NCI-H510A (cell line): ENCODE results near the gene ADAMTS15.

ENCODE experiments used
- DNase-seq: peaks from one replicate; lab custom pipeline; 2025; lab: John Stamatoyannopoulos, UW

Gene ADAMTS15

DNA sequence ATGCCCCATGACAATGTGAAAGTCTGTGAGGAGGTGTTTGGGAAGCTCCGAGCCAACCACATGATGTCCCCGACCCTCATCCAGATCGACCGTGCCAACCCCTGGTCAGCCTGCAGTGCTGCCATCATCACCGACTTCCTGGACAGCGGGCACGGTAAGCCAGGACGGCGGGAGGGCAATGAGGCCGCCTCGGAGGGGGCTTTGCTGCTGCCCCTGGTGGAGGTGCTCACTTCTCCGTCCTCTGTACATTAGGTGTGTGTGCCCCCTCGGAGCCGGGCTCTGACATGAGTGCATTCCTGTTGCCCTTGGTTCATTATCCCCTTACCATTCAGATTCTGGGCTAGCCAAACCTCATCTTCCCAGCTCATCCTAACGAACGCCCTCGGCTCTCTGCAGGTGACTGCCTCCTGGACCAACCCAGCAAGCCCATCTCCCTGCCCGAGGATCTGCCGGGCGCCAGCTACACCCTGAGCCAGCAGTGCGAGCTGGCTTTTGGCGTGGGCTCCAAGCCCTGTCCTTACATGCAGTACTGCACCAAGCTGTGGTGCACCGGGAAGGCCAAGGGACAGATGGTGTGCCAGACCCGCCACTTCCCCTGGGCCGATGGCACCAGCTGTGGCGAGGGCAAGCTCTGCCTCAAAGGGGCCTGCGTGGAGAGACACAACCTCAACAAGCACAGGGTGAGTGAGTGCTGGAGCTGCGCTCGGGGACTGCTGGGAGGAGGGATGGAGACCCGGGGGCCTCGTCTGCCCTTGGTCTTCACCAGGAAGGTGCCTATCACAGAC lies 13.8 kb downstream of the ADAMTS15 start:
- DNase-seq = no peak

- no peak for DNase-seq
Measured at GRCh38 chr11:130462931-130463330, 14.5 kb downstream of the ADAMTS15 start.

- DNase-seq = no peak
Measured at GRCh38 chr11:130464291-130464812, 15.9 kb downstream of the ADAMTS15 start.

DNA sequence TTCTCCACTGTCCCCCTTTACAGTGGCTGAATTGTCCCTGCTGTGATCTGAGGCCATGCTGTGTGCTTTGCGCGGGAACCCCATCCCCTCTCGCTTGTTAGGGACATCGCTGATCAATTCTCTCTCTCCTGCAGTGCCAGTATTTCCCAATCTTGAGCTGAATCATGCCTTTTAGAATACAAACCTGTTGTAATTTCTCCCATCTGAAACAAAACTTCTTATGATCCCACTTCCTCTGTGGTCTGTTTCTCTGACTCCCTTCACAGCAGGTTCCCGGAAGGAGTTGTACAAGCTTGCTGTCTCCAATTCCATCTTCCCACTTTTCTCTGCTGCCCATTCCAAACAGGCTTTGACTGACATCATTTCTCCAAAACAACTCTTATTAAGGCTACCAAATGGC lies 16.8 kb downstream of the ADAMTS15 start:
- no peak for DNase-seq

GRCh38 chr11:130467116-130467900 lies 18.9 kb downstream of the ADAMTS15 start:
- no peak for DNase-seq

DNA sequence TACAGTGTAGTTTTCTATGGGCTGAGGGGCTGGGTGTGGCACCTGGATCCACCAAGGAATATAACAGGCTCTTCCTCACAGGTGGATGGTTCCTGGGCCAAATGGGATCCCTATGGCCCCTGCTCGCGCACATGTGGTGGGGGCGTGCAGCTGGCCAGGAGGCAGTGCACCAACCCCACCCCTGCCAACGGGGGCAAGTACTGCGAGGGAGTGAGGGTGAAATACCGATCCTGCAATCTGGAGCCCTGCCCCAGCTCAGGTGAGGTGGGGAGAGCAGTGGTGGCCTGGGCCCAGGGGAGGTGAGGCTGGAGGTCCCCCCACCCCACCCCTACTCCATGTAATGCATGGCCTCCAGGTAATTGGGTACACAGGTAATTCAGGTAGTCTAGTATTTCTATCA lies 20.7 kb downstream of the ADAMTS15 start:
- DNase-seq = no peak

DNA sequence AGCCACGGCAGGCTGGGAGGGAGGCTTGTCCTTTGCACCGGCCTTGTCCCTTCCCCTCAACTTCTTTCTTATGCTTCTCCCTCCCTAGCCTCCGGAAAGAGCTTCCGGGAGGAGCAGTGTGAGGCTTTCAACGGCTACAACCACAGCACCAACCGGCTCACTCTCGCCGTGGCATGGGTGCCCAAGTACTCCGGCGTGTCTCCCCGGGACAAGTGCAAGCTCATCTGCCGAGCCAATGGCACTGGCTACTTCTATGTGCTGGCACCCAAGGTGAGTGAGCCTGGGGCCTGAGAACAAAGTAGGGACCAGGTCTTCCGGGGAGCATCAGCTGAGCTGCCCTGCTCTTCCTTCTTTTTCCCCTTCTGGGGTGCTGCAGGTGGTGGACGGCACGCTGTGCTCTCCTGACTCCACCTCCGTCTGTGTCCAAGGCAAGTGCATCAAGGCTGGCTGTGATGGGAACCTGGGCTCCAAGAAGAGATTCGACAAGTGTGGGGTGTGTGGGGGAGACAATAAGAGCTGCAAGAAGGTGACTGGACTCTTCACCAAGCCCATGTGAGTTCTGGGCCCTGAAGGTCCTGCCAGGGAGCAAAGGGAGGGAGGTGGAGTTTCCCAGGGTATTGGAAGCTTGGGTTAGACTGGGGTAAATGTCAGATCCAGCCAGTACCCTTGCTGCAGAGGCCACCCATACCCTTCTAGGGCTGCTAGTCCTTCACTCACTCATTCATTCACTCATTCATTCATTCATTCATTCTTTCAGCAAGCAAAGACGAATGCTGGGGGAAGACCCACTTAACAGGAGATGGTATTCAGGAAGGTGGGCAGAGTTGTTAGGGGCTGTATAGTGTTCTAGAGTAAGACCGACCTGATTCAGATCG lies 22.6 kb downstream of the ADAMTS15 start:
- no peak for DNase-seq

DNA sequence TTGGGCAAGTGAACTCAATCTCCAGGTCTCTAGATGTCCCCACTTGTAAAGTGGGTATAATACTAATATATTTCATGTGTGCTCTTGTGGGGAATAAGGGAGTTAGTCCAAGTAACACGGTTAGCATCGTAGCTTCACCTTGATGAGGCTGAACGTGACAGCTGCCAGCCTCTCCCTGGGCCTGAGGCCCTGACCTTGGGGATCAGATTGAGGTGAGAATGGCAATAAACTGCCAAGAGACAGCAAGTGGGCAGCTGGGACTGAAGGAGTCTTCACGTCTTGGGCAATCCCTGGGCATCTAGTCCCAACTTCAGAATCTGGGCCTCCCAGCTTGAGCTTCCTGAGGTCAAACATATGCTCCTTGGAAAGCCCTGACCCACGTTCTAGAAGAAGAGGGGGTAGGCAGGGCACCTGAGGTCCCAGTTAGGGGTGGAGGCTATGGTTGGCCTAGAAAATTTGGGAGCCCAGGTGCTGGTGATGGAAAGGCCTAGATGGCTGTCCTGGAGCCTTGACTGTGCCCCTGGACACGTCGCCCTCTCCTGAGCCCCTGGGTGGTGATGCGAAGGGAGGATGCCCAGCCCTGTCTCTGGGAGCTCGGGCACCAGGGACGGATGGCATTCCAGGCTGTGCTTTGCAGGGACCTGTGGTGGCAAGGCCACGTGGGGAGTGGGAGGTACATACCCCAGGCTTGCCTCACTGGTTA lies 23.4 kb downstream of the ADAMTS15 start:
- DNase-seq = no peak

DNA sequence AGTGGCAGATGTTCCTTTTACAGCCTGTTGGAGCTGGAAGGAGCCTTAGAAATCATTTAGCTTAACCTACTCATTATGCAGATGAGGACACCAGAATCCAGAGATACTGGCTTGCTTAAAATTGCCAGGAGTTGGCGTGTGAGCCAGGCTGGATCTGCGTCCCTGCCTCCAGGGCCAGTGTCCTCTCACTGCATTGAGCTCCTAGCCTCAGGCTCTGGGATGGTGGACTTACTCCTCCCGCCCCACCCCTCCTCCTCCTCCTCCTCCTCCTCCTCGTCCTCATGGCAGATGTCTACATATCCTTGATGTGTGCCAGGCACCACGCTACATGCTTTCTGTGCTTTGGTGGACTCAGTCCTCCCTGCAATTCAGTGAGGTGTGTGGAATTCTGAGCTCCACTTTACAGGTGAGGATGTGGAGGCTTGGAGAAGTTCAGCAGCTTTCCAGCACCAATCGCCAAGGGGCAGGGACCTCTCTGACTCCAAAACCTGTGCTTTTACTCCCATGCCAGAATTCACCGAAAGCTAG lies 24.1 kb downstream of the ADAMTS15 start:
- no peak for DNase-seq

GRCh38 chr11:130473056-130473794 lies 24.8 kb downstream of the ADAMTS15 start:
- DNase-seq = no peak

GRCh38 chr11:130473795-130474377 lies 25.4 kb downstream of the ADAMTS15 start:
- no peak for DNase-seq

DNA sequence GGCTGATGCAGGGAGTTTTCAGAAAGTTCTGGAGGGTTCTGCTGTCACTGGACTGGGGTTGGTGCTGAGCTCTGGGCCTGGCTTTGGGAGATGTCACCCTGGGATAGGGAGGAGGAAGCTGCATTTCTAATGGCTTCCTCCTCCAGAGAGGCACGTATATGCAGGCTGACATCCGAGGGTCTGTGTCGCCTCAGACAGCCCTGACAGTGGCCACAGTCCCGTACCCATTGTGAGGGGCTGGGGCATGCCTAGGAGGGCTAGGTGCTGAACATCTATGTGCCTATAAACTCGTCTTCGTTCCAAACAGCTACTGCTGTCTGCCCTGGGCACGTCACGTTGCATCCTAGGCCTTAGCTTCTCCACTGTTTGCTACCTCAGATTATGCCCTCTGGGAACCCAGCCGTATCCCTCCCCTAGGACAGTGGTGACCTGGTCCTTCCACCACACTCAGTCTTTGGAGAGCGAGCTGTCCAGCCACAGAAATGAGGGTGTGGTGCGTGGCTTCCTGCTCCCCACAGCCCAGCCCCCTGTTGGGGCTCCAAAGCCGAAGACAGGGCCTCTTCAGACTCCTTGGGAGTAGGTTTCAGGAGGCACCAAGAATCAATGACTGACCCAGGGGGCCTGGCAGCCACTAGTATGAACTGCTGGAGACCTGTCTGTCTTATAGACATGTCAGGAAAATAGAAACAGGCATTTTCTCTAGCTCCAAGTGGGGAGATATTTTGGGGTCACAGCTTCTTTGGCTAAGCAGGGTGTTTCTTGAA lies 26.4 kb downstream of the ADAMTS15 start:
- no peak for DNase-seq

- DNase-seq = no peak
Measured at GRCh38 chr11:130475426-130476053, 27.1 kb downstream of the ADAMTS15 start.

DNA sequence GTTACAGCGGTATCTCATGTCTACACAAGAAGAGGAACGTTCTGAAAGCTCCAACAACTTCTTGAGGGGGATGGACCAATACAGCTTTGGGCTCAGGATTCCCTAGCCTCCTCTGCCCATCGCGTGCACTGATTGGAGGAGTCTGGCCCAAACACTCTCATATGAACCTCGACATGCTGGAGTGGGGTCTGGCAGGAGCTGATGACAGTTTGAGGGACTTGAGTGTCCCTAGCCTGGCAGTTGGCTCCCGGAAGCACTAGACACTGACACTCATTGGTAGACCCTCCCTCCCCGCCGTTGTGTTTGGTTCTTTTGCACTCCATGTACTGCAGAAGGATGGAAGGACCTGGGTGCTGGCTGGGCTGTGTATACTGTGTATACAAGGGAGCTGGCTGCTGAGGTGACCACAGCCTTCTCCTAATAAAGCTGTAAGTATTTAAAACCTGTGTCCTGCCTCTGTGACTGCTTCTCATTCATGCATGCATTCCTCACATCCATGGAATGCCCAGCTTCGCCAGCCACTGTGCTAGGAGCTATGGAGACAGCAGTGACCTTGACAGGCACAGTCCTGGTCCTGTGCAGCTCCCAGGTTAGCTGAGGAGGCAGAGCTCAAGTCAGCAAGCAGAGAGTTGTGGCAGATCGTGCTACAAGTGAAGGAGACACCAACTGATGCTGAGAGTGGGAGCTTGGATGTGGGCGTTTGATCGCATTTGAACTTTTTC lies 27.9 kb downstream of the ADAMTS15 start:
- no peak for DNase-seq

DNA sequence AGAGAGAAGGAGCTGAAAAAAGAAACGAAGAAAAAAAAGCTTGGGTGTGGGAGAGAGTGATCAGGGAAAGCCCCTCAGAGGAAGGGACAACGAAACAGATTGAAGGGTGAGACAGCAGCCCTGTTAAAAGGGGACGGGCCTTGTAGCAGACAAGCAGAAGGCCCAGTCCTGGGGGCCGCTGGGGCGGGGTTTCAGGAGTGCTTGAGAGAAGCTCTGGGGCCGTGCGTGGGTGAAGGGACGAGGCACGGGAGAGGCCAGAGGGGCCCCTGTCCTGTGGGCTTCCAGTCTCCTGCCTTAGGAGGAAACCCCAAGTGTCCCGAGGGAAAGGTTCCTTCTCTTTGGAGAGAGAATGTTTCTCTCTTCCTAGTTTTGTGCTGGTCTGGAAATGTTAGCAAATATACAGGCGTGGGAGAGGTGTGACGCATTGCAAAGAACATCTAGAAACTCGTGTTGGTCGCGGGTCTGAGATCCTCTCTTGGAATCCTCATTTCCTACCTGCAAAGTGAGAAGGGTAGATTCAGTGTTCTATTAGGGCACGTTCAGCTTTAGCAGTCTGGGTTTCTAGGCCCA lies 28.6 kb downstream of the ADAMTS15 start:
- DNase-seq = no peak

DNA sequence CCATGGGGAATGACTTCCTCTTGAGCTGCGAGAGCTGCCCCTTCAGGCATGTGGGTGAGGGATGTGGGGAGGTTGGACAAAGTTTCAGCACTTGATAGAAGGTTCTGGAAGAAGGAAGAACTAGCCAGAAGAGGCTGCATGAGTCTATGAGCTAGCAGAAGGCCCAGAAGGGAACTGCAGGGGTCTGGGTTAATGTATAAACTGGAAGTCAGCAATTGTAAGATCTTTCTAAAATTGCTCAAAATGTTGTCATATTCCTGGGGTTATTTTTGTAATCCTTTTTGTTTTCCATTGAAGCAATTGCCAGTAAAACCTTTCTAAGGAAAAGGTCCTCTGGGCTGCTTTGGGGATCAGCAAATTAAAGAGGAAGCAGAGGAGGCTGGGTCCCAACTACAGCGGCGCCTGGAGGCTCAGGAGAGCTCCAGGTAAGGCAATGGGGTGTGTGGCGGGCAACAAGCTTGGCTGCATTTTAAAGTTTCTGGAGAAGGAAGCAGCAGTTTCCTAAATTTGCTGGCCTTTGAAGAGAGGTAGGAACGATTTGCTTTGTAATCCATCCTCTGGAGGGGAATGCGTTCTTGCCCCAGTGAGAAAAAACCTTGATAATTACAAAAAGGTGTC lies 29.2 kb downstream of the ADAMTS15 start:
- no peak for DNase-seq

GRCh38 chr11:130478204-130478701 lies 29.8 kb downstream of the ADAMTS15 start:
- DNase-seq = no peak
